ENCODE data around the gene CHCHD1.

- TF ChIP-seq CTCF (IDR thresholded peaks at IDR 0.05) (no peak), ZFX (IDR thresholded peaks at IDR 0.05; ENCODE audit: borderline replicate concordance) (no peak)
These were observed 25.7 kb upstream of the CHCHD1 start for GRCh38 chr10:73756183-73756582.
